SKM-1 (cell line): ENCODE measurements around the gene KMT2D.
"Not testable (repeated sequence)": the region's sequence is repeated elsewhere in the genome, so short reads cannot be mapped to it uniquely, and the experiment has no call there.

Experiments
- DNase-seq: peaks from one replicate; lab custom pipeline; 2025; ENCODE audit not compliant: unreplicated experiment; lab: John Stamatoyannopoulos, UW

Gene KMT2D

DNA sequence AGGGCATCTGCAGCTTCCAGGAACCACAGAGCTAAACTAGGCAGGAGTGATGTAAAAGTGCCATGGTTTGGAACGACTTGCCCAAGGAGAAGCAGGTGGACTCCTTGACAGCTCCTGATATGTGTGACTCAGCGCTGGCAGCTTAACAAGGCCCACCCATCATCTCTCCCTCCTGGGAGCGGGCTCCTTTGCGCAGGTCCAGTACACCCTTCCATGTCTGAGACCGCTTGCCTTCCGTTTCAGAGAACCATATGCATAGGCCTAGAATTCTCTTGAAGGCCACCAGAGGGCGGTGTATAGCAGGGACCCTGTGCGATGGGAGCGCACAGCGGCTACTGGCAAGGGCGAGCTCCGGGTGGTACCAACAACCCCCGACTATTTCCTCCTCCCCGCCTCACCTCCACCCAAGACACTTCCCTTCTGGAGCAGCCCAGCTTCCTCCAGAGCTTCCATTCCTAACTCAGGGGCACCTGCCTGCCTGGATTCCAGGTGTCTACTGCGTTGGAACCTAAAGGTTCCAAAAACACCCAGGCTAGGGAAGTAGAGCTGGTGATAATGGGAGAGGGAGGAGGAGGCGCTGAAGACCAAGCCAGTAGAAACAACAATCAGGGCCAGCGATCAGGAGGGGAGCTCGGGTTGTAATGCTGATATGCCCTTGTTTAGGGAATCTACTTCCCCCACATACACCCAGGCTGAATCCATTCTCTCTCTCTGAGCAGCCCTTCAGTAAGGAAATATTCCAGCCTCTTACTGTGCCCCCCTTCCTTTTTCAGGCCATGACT, 27.7 kb upstream of the KMT2D start:
- DNase-seq, result peak; percentile 11

DNA sequence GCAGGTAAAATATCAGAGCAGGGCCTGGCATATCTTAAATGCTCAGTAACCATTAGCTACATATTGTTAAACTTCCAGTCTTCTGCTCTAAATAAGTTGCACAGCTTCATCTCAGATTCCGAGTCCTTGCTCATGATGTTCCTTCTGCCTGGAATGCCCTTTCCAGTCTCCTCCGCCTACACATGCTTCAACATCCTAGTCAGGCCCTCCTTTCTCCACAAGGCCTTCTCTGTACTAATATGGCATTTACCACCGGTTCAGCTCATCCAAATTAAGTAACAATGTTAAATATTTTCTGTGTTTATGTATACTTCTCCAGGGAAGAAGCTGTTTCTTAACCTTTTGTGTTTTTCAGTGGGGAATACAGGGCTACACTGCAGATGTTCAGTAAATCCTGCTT, 25.5 kb upstream of the KMT2D start:
- DNase-seq, result no peak

DNA sequence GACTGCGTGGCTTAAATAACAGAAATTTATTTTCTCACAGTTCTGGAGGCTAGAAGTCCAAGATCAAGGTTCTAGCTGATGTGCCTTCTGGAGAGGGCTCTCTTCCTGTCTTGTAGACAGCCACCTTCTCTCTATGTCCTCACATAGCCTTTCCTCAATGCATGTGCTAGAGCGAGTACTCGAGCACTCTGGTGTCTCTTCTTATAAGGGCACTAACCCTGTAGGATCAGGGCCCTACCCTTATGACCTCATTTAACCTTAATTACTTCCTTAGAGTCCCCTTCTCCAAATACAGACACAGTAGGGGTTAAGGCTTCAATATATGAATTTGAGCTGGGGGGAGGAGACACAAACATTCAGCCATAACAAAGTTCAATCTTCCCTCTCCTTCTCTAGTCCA, 23.8 kb upstream of the KMT2D start:
- DNase-seq, result no peak

DNA sequence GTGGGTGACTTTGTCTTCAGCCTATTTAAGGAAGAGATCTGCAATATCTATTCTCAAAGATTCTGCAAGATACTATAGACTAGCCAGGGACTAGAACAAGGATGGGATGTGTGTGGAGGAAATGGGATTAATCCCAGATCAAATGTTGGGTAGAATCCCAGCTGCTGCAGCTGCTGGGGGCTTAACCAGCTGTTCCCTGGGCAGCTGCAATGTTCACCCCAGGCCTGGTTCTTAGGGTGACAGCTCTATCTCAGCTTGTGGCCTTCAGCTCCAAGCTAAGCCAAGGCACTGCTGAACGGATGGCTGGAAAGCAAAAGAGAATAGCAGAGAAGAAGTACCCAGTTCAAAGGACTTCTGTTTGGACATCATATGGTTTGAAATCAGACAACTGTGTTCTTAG, 19.2 kb upstream of the KMT2D start:
- no peak for DNase-seq

DNA sequence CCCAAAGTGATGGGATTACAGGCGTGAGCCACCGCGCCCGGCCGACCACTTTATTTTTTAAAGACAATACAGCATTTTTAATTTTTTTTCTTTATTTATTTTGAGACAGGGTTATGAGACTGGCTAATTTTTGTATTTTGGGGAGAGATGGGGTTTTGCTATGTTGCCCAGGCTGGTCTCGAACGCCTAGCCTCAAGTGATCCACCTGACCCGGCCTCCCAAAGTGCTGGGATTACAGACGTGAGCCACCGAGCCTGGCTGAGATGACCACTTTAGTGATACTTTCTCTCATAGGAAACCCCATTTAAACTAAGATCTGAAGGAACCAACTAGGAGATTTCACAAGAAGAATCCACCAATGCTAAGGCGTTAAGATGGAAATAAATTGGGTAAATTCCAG, 10.4 kb upstream of the KMT2D start:
- no peak for DNase-seq

DNA sequence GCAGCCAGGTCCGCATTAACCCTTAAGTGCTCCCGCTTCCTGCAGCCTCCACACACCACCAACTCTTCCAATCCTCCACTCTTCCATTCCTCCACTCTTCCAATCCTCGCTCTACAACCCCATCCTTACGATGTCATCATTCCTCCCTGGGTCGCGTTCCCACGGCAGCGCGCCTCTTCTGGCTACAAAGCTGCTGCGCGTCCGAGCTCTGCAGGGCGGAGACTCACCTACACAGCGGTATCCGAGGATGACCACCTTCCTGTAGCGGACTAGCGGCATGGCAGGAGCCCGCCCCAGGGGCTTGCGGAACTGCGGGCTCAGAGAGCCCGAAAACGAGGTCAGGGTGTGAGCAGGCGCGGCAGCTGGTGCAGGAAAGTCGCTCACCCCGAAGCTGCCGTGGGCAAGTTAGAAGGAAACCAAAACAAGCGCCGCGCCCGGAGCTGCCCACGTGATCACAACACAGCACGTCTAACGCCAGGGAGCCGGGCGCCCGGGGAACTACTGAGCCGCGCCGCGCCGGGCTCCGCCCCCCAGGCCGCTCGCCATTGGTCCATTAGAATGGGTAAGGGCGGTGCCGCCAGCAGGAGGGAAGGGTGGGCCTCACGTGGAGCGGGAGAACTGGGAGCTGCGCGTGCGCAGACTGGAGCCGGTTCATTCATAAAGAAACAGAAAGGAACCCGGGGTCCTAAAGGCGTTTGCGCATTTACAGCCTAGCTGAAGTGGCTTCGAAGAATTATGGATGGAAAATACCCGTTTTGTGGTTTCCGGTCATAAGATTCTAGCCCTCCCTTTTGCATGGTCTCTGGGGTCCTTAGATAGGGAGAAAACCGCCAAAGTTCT, 9.1 kb upstream of the KMT2D start, which contains the start of gene RHEBL1:
Gene RHEBL1, minus strand, starts transcription at position 473 of the 840 bp plus-strand sequence. Its CDS starts 194 bp downstream, at position 279.
- peak; percentile 42 for DNase-seq

DNA sequence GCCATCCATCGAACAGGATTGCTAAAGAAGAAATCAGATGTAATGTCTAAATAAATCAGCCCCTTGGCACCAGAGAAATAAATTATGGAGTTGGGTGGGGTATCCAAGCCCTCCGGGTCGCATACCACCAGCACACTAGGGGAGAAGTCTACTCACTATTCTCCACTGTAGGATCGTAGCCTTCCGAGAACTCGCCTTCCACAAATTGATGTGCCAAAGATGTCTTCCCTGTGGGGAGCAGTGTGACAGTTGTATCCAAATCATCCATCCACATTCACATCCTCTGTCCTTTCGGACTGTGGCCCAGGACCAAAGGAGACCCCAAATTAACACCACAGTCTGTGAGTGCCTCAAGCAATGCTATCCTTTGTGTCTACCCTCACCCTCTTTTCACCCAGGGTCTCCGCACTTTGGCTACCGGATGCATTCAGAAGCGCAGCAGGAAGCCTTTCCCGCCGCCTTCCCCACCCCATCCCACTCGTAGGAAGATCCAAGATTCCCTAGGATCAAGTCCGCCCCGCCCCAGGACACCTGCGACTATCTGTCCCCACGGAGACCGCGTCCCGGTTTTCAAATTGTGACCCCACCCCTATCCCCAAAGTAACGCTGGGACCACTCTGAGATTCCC, 8.4 kb upstream of the KMT2D start:
- DNase-seq, result no peak

GRCh38 chr12:49066120-49066519, 5.5 kb upstream of the KMT2D start:
- no peak for DNase-seq

- no peak for DNase-seq
Measured at GRCh38 chr12:49064767-49065152, 4.2 kb upstream of the KMT2D start.

DNA sequence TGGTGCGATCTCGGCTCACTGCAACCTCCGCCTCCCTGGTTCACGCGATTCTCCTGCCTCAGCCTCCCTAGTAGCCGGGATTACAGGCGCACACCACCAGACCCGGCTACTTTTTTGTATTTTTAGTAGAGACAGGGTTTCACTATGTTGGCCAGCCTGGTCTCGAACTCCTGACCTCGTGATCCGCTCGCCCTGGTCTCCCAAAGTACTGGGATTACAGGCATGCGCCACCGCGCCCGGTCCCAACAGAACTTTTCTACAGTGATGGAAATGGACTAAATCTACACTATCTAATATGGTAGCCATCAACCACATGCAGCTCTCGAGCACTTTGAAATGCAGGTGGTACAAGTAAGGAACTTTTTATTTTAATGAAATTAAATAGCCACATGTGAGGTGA, 1.3 kb upstream of the KMT2D start:
- DNase-seq, result not testable (repeated sequence)

- DNase-seq, result no peak
Measured at GRCh38 chr12:49061157-49061650, 610 bp upstream of the KMT2D start.

DNA sequence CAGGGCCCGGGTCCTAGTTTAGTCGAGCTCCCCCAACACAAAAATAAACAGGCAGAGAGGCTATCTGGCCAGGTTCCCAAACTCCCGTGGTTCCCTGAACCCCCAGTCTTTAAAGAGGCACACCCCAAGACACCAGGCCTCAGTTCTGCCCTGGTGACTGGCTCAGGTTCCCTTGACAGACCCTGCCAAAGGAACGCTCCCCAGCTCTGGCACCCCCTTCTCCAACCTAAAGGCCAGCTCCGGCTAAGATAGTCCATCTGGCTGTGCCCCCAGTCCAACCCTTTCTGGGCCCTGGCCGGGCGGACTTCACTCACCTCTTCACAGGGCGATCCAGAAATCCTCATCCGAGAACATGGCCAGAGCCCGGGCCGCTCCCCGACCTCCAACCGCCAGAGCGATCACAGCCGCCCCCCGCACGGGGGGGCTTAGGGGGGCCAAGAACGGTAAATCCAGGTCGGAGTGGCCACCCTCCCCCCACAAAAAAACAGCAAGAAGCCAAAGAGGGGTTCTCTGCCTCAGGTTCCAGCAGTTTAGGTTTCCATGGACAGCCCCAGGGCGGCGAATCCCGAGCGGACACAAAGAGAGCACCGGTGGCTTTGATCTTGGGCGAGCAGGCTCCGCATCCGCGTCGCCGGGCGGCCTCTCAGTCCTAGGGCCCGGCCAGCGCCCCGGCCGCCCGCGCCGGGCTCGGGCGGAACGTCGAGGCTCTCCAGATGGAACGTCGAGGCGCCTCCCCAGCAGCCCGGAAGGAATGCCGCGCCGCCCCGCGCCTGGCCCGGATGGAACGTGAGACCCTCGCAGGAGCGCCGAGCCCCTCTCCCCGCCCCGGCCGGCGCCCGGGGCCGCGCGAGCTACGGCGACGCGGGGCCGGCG, 1.1 kb downstream of the KMT2D start:
- DNase-seq, result no peak

DNA sequence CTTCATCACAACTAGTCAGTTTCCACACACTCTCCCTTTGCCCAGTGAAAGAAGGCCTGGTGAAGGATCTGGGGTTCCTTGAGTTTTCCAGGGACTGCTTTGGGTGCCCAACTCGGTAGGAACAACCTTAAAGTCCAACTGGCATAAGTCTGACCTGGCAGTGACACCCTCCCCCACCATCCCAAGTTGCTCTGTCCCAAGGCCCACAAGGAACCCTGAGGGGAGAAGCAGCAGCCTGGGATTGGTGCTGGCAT, 1.6 kb downstream of the KMT2D start:
- no peak for DNase-seq

DNA sequence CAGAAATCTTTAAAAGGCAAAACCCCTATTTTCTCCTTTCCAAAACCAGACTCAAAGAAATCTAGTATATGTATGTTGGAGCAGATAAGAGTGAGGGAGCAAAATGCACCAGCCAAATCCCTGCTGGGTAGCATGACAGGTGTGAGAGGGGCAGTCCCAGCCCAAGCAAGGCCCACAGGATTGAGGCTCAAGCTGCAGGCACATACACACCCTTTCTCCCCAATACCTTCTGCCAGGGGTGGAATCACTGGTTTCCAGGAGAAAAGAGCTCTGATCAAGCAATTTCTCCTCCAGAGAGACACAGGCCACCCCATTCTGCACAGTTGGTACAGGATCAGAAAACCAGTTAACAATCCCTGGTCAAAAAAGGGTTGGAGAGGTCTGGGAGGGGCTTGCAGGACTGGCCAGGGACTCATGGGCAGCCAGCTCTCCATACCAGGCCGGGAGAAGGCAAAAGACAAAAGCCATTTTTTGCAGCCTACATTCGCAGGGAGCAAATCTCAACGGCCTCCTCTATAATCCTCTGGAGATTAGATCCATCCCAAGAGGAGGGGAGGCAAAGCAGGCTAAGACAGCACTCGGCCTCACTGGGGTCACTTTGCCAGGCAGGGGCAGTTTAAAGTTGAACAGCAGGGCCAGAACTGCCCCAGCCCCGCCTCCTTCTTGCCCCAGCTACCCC, 2.1 kb downstream of the KMT2D start:
- no peak for DNase-seq

DNA sequence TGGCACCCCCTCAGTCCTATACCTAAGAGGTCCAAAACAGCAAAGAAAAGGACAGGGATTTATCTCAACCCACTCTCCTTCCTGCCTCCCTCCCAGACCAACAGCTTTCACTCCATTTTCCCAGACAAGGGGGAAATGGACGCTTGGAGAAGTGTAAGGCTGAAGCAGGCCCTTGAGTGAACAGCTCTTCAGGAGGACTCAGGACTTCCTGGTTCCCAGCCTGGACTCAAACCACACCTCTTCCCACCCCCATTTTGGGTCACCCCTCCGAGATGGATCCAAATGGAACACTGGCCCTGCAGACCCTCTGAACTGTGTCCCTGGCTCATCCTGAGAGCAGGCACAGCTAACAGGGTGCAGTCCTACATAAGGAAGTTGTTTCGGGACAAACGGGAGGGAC, 2.7 kb downstream of the KMT2D start:
- DNase-seq, result no peak

DNA sequence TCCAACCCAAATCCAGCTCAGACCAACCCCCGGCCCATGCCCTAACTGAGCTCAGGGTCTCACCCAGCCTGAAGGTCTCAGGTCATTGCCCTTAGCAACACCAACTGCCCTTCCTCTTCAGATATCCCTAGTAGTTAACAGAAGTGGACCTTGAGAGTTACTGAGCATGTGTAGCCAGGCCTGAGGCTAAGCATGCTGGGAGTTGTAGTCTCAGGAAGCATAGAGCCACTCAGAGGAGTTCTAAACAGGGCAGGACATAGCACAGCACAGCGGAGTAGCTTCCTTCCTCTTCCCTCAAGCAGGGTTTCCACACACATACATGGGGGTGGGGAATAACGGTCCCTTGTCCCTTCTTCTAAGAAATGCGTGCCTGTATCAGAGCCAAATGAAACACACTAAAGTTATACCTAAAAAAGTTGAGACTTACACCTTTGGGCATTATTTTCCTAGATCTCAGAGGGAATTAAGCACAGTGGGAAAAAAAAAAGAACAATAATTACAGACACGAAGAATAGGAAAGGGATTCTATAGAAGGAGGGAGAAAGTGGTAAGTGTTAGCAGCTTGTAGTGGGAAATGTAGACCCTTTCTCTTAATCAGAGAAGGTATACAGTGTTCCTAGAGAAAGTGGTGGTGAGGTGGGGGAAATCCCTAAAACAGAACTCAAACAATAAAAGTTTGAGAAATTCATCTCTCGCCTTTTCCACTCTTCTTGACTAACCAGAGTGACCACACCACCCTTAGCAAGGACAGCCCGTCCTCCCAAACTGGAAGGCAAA, 4.4 kb downstream of the KMT2D start:
- peak; percentile 77 for DNase-seq

DNA sequence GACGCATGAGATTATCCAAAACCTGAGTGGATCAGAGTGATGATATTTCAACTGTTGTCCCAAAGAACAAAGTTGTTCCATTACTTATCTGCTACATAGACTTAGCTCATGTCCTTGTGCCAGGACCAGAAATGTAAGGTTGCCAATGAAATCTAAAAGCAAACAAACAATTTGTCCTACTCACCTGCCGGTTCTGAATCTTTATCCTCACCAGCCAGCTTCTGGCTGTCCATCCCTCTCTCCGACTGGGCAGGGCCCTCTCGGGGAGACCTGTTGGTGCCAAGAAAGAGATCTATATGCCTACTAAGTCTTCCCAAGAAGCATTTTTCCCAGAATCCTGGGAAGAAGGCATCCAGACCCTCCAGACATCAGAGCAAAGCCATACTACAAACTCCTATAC, 5.5 kb downstream of the KMT2D start:
- DNase-seq, result no peak

- no peak for DNase-seq
Measured at GRCh38 chr12:49054524-49054923, 6.1 kb downstream of the KMT2D start.

- no peak for DNase-seq
Measured at GRCh38 chr12:49054096-49054495, 6.5 kb downstream of the KMT2D start.
